Natural killer cell (primary cell): ENCODE results near the gene MRPL28. TPM values are rescaled to one million over a fixed set of nuclear protein-coding genes. Genes with fewer than 3 reads are reported as not detected.
A peak's percentile ranks its signal among the peaks of the same experiment; 100 is the strongest.

ENCODE experiments used
- ATAC-seq, 3 donors: fragments of 150-1000 bp in 2 of 3; fragments of 200-7000 bp in 1 of 3; cut with Tn5 transposase; 1 replicate in 1 of 3; 2 replicates in 2 of 3; pipeline ENCODE4 v1.10.0; 2021; ENCODE audit warnings: mild to moderate bottlenecking in 2 of 3, moderate library complexity in 2 of 3
- DNase-seq, 2 donors: peaks; one replicate each; pipeline versions ENCODE4 v3.0.0 to v3.0.0-alpha.2; 2013 to 2021; ENCODE audit warnings: mixed read lengths in 1 of 2
- H3K27ac ChIP-seq: one replicate; pipeline ENCODE4 v1.5.1; 2013; ENCODE audit warnings: mild to moderate bottlenecking, low read length
- H3K27me3 ChIP-seq: one replicate; pipeline ENCODE4 v1.6.1; 2013; ENCODE audit warnings: low read length; ENCODE audit not compliant: control insufficient read depth, insufficient read depth
- H3K36me3 ChIP-seq: one replicate; pipeline ENCODE4 v1.6.1; 2013; ENCODE audit warnings: low read length; ENCODE audit not compliant: control insufficient read depth, insufficient read depth
- H3K4me1 ChIP-seq: one replicate; pipeline ENCODE4 v1.6.1; 2013; ENCODE audit warnings: low read length; ENCODE audit not compliant: control insufficient read depth, insufficient read depth
- H3K4me3 ChIP-seq: one replicate; pipeline ENCODE4 v1.5.1; 2013; ENCODE audit warnings: low read length
- H3K9me3 ChIP-seq: one replicate; pipeline ENCODE4 v1.6.1; 2013; ENCODE audit warnings: low read length; ENCODE audit not compliant: control insufficient read depth, insufficient read depth
- H3K27ac Mint-ChIP-seq, 2 donors: one replicate each; pipeline ENCODE4 v1.8.0; 2022; ENCODE audit warnings: mild to moderate bottlenecking in 2 of 2, mixed read lengths in 2 of 2, moderate library complexity in 1 of 2
- H3K27me3 Mint-ChIP-seq, 2 donors: one replicate each; pipeline ENCODE4 v1.8.0; 2022; ENCODE audit warnings: low read depth in 2 of 2, mixed read lengths in 2 of 2
- H3K36me3 Mint-ChIP-seq: one replicate; pipeline ENCODE4 v1.8.0; 2022; ENCODE audit warnings: mixed read lengths
- H3K4me1 Mint-ChIP-seq, 2 donors: one replicate each; pipeline ENCODE4 v1.8.0; 2022; ENCODE audit warnings: mixed read lengths in 2 of 2
- H3K4me3 Mint-ChIP-seq: one replicate; pipeline ENCODE4 v1.8.0; 2022; ENCODE audit warnings: mild to moderate bottlenecking, moderate library complexity, mixed read lengths
- H3K9me3 Mint-ChIP-seq, 2 donors: one replicate each; pipeline ENCODE4 v1.8.0; 2022; ENCODE audit warnings: mixed read lengths in 2 of 2
- WGBS: methylation state at CpG from one replicate; pipeline ENCODE4 v1.1.7; 2013; ENCODE audit warnings: missing lambda C conversion rate; ENCODE audit not compliant: insufficient coverage; 5-methylcytosine and 5-hydroxymethylcytosine counted together
- intact Hi-C: fragments of 100-400 bp; cut with micrococcal nuclease; formaldehyde crosslinking; loops from one replicate; pipeline ENCODE4 v1.14.2; 2022
- total RNA-seq, 4 donors: library from RNA; stranded (reverse); fragments of 120-200 nt in 1 of 4; gene quantifications; one replicate each; pipeline versions ENCODE4 v1.2.3 to v1.2.4, GENCODE V29; 2013 to 2022
- TF ChIP-seq, protein P1 (sequence below): fragments of 200-600 bp; IDR thresholded peaks from one replicate; pipeline ENCODE4 v1.8.0; 2022; ENCODE audit warnings: antibody characterized with exemption

MRPL28 gene
- total RNA-seq, 3 donors from 2014 or later (not counting 1 experiment from before 2014, with no cell fraction given) = 33.9 to 38.9 (median 37.5) TPM

DNA sequence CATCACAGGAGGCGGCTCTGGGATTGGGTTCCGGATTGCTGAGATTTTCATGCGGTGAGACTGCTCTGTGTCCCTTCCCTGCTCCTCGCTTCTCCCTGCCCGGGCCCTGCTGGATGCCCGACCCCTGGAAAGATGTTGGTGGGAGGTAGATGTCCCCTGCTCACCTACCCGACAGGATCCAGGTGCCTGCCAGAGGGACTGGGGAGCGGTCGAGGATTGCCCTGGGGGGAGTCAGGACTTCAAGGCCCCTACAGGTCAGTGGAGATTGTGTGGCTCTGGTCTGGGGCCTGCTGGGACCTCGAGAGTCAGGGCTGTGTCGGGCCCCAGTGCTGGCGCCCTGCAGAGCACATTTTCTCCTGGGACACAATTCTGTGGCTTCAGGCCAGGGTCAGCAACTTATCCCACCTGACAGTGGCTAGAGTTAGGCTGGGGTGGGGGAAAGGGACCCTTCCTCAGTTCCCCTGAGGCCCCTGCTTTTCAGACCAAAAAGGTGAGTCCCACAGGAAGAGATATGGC, 34.7 kb upstream of the MRPL28 start:
- ATAC-seq (no peak), DNase-seq (no peak)
- H3K27me3 ChIP-seq = no peaks in the 10 kb centered on the region
- Mint-ChIP-seq H3K36me3 (no peaks in the 10 kb centered on the region), H3K9me3 (no peaks in the 10 kb centered on the region), H3K4me1 (peaks cover 8% of the 10 kb centered on the region in 2 donors), H3K27me3 (no peaks in the 10 kb centered on the region), H3K4me3 (no peak overlapping the region), H3K27ac (no peak overlapping the region)
- WGBS = 95% methylated on average over 12 of the region's 12 CpGs
- no peaks in the 10 kb centered on the region for H3K36me3 ChIP-seq
- no peak overlapping the region for H3K27ac ChIP-seq
- intact Hi-C loops = no loop called here
- no peaks in the 10 kb centered on the region for H3K9me3 ChIP-seq
- no peak overlapping the region for H3K4me3 ChIP-seq
- peaks cover 19% of the 10 kb centered on the region for H3K4me1 ChIP-seq
- TF ChIP-seq, protein P1, sequence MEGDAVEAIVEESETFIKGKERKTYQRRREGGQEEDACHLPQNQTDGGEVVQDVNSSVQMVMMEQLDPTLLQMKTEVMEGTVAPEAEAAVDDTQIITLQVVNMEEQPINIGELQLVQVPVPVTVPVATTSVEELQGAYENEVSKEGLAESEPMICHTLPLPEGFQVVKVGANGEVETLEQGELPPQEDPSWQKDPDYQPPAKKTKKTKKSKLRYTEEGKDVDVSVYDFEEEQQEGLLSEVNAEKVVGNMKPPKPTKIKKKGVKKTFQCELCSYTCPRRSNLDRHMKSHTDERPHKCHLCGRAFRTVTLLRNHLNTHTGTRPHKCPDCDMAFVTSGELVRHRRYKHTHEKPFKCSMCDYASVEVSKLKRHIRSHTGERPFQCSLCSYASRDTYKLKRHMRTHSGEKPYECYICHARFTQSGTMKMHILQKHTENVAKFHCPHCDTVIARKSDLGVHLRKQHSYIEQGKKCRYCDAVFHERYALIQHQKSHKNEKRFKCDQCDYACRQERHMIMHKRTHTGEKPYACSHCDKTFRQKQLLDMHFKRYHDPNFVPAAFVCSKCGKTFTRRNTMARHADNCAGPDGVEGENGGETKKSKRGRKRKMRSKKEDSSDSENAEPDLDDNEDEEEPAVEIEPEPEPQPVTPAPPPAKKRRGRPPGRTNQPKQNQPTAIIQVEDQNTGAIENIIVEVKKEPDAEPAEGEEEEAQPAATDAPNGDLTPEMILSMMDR = no peak

GRCh38 chr16:401468-402348, 31.4 kb upstream of the MRPL28 start, which contains the start of gene DECR2:
TSS of gene DECR2 (plus strand) at chr16:401885. CDS start at chr16:401964, 79 bp downstream.
- intact Hi-C loops = loop anchor here (1.0 kb wide), 1 partner anchor 9 kb away; no protein-coding TSS in a partner anchor
- H3K9me3 ChIP-seq = no peaks in the 10 kb centered on the region
- H3K27ac ChIP-seq = peak within 1 kb of the TSS; percentile 87
- H3K4me1 Mint-ChIP-seq = peaks cover 10 to 20% of the 10 kb centered on the region in 2 donors
- peak within 1 kb of the TSS; percentile 87 for H3K4me3 ChIP-seq
- H3K9me3 Mint-ChIP-seq = no peaks in the 10 kb centered on the region
- ATAC-seq (peak; percentile 89 to 97 (median 91)), DNase-seq (peak; percentile 95 to 97)
- H3K27me3 ChIP-seq = no peaks in the 10 kb centered on the region
- peak within 1 kb of the TSS; percentile 88 for H3K4me3 Mint-ChIP-seq
- H3K27ac Mint-ChIP-seq = peak within 1 kb of the TSS; percentile 80 to 89
- H3K27me3 Mint-ChIP-seq = no peaks in the 10 kb centered on the region
- TF ChIP-seq, protein P1 = peak; percentile 64
- WGBS = under 1% methylated on average over 91 of the region's 91 CpGs
- peaks cover 32% of the 10 kb centered on the region for H3K4me1 ChIP-seq
- H3K36me3 ChIP-seq = no peaks in the 10 kb centered on the region
- H3K36me3 Mint-ChIP-seq = no peaks in the 10 kb centered on the region

DNA sequence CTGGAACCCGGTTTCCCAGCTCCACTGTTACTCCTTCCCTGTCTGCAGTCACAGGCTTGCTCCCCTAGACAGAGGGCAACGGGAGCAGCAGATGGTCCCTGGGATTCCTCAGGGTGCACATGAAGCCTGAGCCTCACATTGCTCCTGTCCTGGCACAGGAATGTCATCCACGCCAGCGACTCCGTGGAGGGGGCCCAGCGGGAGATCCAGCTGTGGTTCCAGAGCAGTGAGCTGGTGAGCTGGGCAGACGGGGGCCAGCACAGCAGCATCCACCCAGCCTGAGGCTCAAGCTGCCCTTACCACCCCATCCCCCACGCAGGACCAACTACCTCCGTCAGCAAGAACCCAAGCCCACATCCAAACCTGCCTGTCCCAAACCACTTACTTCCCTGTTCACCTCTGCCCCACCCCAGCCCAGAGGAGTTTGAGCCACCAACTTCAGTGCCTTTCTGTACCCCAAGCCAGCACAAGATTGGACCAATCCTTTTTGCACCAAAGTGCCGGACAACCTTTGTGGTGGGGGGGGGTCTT, 29.8 kb upstream of the MRPL28 start:
- no peaks in the 10 kb centered on the region for H3K9me3 ChIP-seq
- H3K27me3 ChIP-seq = no peaks in the 10 kb centered on the region
- TF ChIP-seq, protein P1 = no peak
- Mint-ChIP-seq H3K9me3 (no peaks in the 10 kb centered on the region), H3K27ac (peak overlapping the region; percentile 80 to 89), H3K4me1 (peaks cover 16 to 27% of the 10 kb centered on the region in 2 donors), H3K27me3 (no peaks in the 10 kb centered on the region), H3K4me3 (peak overlapping the region; percentile 88), H3K36me3 (no peaks in the 10 kb centered on the region)
- peaks cover 37% of the 10 kb centered on the region for H3K4me1 ChIP-seq
- H3K27ac ChIP-seq = peak overlapping the region; percentile 87
- no peaks in the 10 kb centered on the region for H3K36me3 ChIP-seq
- intact Hi-C loops = no loop called here
- no peak overlapping the region for H3K4me3 ChIP-seq
- 69% methylated on average over 9 of the region's 10 CpGs for WGBS
- DNase-seq = no peak
- no peak for ATAC-seq
